ENCODE results near the gene NDOR1.

NDOR1 gene

GRCh38 chr9:137243626-137244485, 38.4 kb downstream of the NDOR1 start:
- DNase-seq (ENCODE audit: low read depth) = no peak
- no peak overlapping the region for H3K4me3 ChIP-seq (ENCODE audit: low read depth, low read length)
- TF ChIP-seq CTCF (IDR thresholded peaks at IDR 0.05; ENCODE audit: low read depth, low read length, missing control alignments) = no peak

- no peak for DNase-seq (ENCODE audit: low read depth)
- no peak overlapping the region for H3K4me3 ChIP-seq (ENCODE audit: low read depth, low read length)
- TF ChIP-seq CTCF (IDR thresholded peaks at IDR 0.05; ENCODE audit: low read depth, low read length, missing control alignments) = no peak
Measured at GRCh38 chr9:137244486-137245449, 39.3 kb downstream of the NDOR1 start.

GRCh38 chr9:137245450-137246421, 40.2 kb downstream of the NDOR1 start:
- no peak for DNase-seq (ENCODE audit: low read depth)
- no peak overlapping the region for H3K4me3 ChIP-seq (ENCODE audit: low read depth, low read length)
- no peak for TF ChIP-seq CTCF (IDR thresholded peaks at IDR 0.05; ENCODE audit: low read depth, low read length, missing control alignments)

GRCh38 chr9:137247135-137247915, 41.8 kb downstream of the NDOR1 start:
- TF ChIP-seq CTCF (IDR thresholded peaks at IDR 0.05; ENCODE audit: low read depth, low read length, missing control alignments) = no peak
- H3K4me3 ChIP-seq (ENCODE audit: low read depth, low read length) = no peak overlapping the region
- DNase-seq (ENCODE audit: low read depth) = no peak

DNA sequence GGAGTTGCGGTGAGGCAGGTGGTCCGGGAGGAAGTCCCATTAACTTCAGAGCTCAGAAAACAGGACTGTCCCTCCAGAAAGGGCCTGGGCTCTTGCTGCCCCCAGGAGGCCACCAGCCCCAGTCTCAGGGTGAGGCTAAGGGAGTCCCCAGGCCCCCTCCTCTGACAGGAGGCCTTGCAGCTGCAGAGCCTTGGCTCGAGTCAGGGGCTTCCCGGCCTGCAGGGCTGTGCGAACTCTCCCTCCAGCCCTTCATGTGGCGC, 42.3 kb downstream of the NDOR1 start:
- TF ChIP-seq CTCF (IDR thresholded peaks at IDR 0.05; ENCODE audit: low read depth, low read length, missing control alignments) = no peak
- no peak for DNase-seq (ENCODE audit: low read depth)
- H3K4me3 ChIP-seq (ENCODE audit: low read depth, low read length) = no peak overlapping the region
